ENCODE measurements around the gene KLHDC9.
A peak's percentile ranks its signal among the peaks of the same experiment; 100 is the strongest.

The KLHDC9 gene

DNA sequence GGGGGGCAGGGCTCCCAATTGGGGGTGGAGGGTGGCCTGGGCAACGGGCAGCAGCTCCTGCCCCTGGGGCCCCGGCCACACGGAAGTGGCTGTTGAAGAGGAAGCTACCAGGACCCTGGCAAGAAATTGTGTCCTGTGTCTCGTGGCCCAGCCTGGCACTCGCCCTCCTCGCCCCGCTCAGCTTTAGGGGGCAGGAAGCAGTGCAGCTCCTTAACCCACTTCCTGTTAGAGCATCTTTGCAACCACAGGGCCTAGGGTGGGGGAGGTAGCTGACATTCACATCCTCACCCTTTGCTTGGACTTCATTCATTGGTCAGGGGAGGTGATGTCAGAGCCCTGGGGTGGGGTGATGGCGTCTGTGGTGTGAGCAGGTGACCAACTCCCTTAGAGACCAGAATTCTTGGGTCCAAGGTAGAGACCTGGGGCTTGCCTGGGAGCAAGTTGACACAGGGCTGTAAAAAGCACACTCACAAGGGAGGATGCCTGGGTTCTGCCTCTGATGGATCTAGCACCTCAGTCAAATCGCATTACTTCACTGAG is 28.4 kb upstream of the KLHDC9 start, which contains the start of gene ARHGAP30:
Gene ARHGAP30, minus strand, starts transcription at position 161 of the 540 bp plus-strand sequence. CDS start 267 bp downstream, outside the sequence.
- TF ChIP-seq, protein P1, sequence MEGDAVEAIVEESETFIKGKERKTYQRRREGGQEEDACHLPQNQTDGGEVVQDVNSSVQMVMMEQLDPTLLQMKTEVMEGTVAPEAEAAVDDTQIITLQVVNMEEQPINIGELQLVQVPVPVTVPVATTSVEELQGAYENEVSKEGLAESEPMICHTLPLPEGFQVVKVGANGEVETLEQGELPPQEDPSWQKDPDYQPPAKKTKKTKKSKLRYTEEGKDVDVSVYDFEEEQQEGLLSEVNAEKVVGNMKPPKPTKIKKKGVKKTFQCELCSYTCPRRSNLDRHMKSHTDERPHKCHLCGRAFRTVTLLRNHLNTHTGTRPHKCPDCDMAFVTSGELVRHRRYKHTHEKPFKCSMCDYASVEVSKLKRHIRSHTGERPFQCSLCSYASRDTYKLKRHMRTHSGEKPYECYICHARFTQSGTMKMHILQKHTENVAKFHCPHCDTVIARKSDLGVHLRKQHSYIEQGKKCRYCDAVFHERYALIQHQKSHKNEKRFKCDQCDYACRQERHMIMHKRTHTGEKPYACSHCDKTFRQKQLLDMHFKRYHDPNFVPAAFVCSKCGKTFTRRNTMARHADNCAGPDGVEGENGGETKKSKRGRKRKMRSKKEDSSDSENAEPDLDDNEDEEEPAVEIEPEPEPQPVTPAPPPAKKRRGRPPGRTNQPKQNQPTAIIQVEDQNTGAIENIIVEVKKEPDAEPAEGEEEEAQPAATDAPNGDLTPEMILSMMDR (IDR thresholded peaks at IDR 0.05; ENCODE audit: control extremely low read depth, extremely low read depth, low read depth, missing control alignments) = no peak

DNA sequence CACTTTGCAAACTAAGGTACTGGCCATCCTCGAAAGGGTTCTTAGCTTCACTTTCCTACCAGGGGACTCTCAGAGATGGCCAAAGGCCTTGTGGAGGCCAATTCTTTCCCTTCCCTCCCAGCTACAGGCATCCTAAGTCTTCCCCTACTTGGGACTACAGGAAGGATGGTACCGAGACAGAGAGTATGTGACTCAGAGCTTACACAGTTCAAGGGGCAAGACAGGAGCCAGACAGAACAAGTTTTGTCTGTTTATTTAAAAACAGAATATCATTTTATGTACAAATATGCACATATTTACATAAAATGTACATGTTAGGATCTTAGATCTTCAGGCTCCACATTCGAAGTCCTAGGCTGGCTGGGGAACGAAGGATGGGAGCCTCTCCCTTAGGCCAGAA is 27.4 kb upstream of the KLHDC9 start:
- CTCF ChIA-PET = interaction anchor here (0.7 to 10.8 kb wide), 14 partner anchors 9 to 295 kb away, joined by 3 to 137 read pairs (median 8); partner anchors contain the start of genes DEDD, KLHDC9, NECTIN4 and USF1
- no peak for DNase-seq (ENCODE audit: extremely low spot score)
- TF ChIP-seq, protein P1 (IDR thresholded peaks at IDR 0.05; ENCODE audit: control extremely low read depth, extremely low read depth, low read depth, missing control alignments) = no peak
- POLR2A ChIA-PET = interaction anchor here (0.7 to 1.8 kb wide), 2 partner anchors 95 to 319 kb away, joined by 5 to 6 read pairs; partner anchors contain the start of gene PPOX

More for the DNA sequence above, 28.4 kb upstream of the KLHDC9 start, which contains the start of gene ARHGAP30:
- DNase-seq (ENCODE audit: extremely low spot score) = peak; percentile 96
- ChIA-PET CTCF (interaction anchor here (0.8 to 10.8 kb wide), 10 partner anchors 10 to 294 kb away, joined by 3 to 137 read pairs (median 18); partner anchors contain the start of genes KLHDC9, NECTIN4 and USF1), POLR2A (interaction anchor here (0.7 to 1.8 kb wide), 6 partner anchors 23 to 320 kb away, joined by 3 to 6 read pairs (median 4); partner anchors contain the start of genes NIT1, PFDN2, PPOX and USF1)

DNA sequence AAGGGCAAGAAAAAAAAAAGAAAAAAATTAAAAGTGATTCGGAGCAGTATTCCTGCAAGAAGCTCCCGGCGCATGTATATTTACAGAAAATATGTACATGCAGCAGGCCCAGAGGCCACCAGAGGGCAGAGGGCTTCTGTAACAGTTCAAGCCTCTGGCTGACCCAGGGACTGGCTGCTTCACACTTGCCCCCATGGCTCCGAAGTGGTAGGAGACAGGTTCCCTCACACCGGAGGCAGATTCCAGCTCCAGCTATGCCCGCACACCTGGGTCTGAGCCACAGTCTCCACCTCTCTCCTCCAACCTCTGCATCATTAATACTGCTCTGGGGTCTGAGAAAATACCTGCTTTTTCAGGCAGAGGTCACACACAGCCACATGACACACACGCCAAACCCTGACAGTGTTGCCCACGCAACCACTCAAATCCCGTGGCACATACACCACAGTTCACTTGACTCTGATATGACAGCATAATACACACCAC is 26.2 kb upstream of the KLHDC9 start:
- TF ChIP-seq, protein P1 (IDR thresholded peaks at IDR 0.05; ENCODE audit: control extremely low read depth, extremely low read depth, low read depth, missing control alignments) = peak; percentile 82
- peak; percentile 80 for DNase-seq (ENCODE audit: extremely low spot score)
- POLR2A ChIA-PET = no interaction called here
- CTCF ChIA-PET = interaction anchor here (1.0 to 10.8 kb wide), 15 partner anchors 9 to 1574 kb away, joined by 3 to 137 read pairs (median 8); partner anchors contain the start of genes DEDD, KLHDC9, NECTIN4 and TSTD1

DNA sequence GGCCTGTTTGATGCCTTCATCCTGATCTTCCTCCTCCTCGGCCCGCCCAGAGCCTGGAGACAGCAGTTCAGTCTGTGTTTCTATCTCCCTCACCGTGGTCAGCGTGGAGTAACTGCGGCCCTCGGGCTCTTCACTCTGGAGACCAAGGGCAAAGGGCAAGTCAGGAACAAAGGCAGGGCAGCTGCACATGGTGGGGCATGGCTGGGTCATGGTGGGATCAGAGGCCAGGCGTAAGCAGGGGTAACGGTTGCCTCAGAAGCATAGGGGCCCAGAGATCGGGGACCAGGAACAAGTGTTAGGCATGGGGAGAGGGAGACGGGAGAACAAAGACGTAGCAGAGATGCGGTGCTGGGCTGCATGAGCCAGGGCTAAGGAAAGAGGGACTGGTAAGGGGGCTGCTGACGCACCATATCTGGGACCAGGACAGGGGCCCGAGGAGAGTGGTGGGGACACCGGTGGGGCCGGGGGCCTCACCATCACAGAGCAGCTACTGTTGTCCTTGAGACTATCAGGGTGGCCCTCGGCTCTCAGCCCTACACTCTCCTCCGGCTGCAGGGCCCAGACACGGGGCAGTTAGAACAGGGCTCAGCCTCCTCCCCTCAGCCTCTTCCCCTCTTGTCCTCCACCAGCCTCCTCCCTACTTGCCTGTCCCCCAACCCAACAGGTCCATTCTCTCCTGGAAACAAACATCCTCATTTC is 25.3 kb upstream of the KLHDC9 start:
- ChIA-PET POLR2A (no interaction called here), CTCF (interaction anchor here (0.8 to 10.8 kb wide), 10 partner anchors 13 to 293 kb away, joined by 3 to 137 read pairs (median 24); partner anchors contain the start of genes DEDD, KLHDC9, NECTIN4 and TSTD1)
- no peak for DNase-seq (ENCODE audit: extremely low spot score)
- TF ChIP-seq, protein P1 (IDR thresholded peaks at IDR 0.05; ENCODE audit: control extremely low read depth, extremely low read depth, low read depth, missing control alignments) = no peak

DNA sequence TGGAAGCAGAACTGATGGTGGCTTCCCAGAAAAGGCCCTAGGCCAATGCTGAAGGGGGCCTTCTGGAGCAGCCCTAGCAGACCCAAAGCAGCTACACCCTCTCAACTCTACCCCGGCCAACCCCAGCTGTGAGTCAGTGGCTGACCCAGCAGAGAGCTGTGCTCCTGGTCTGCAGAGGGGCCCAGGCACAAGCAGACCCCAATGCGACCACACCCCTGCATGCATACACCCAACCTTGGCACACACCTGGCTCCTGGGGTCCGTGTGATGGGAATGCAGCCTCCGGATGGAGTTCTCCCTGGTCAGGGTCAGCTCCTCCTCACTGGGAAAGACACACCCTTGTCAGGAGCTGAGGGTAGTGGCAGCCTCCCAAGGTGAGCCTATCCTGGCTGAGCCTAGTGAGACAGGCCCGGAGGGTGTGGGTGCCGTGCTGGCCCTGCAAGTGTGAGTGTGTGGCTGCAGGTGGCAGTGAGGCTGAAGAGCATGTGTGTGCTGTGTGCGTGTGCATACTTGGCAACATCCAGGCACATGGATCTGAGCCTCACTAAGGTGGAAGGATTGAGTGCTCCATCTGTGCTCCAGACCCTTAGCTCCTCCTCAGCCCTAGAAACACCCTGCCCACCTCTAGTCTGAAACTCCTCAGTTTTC is 24.6 kb upstream of the KLHDC9 start:
- POLR2A ChIA-PET = no interaction called here
- TF ChIP-seq, protein P1 (IDR thresholded peaks at IDR 0.05; ENCODE audit: control extremely low read depth, extremely low read depth, low read depth, missing control alignments) = no peak
- DNase-seq (ENCODE audit: extremely low spot score) = no peak
- CTCF ChIA-PET = interaction anchor here (0.8 to 10.8 kb wide), 6 partner anchors 13 to 294 kb away, joined by 3 to 137 read pairs (median 56); partner anchors contain the start of genes KLHDC9 and NECTIN4
